Measurements from ENCODE around the gene PER1. TPM values are rescaled to one million over a fixed set of nuclear protein-coding genes. Genes with fewer than 3 reads are reported as not detected.

The PER1 gene
- total RNA-seq, 1 experiment from 2014 or later, result 87.6 TPM

- TF ChIP-seq EZH2 (IDR thresholded peaks at IDR 0.05) (no peak), MAX (IDR thresholded peaks at IDR 0.05) (no peak; the same call in 1 of the 2 replicates)
- Histone ChIP-seq H3K4me1 (ENCODE audit: control insufficient read depth in 1 of 2, insufficient read depth in 2 of 2, low read length in 2 of 2) (peaks cover 24 to 66% of the 10 kb centered on the region in 2 experiments), H3K79me2 (ENCODE audit: insufficient read depth, low read length) (no peaks in the 10 kb centered on the region), H3K27me3 (ENCODE audit: insufficient read depth, low read length) (no peaks in the 10 kb centered on the region), H4K20me1 (ENCODE audit: insufficient read depth) (no peaks in the 10 kb centered on the region), H3K27ac (ENCODE audit: low read depth, low read length) (peak overlapping the region; percentile 57), H3K9me2 (ENCODE audit: insufficient read depth) (no peaks in the 10 kb centered on the region), H2AFZ (ENCODE audit: low read depth, low read length, poor library complexity, severe bottlenecking) (peak overlapping the region; percentile 80), H3K4me2 (ENCODE audit: low read length) (peak overlapping the region; percentile 86), H3K9me3 (ENCODE audit: control insufficient read depth in 1 of 2, insufficient read depth in 1 of 2, low read depth in 1 of 2, low read length in 2 of 2) (no peaks in the 10 kb centered on the region), H3K9ac (ENCODE audit: low read length) (peak overlapping the region; percentile 54), H3K36me3 (ENCODE audit: control insufficient read depth in 1 of 2, insufficient read depth in 2 of 2, low read length in 2 of 2) (no peaks in the 10 kb centered on the region), H3K4me3 (replicated peaks in 1 of 2; ENCODE audit: low read depth in 1 of 2, low read length in 2 of 2) (peak overlapping the region; percentile 44 to 57)
- BruUV-seq (replicated peaks), result no TSS peak
- DNase-seq (ENCODE audit: low read depth, low spot score) (no peak), ATAC-seq (peak; percentile 8)
- ChIA-PET RAD21 (ENCODE audit: low non-redundant PET in 1 of 2, low total read pairs in 2 of 2, uncharacterized antibody in 2 of 2, unreplicated experiment in 2 of 2) (interaction anchor here in 1 of 2 experiments (0.5 kb wide), 1 partner anchor 125 kb away, joined by 3 read pairs; no protein-coding TSS in a partner anchor), POLR2A (interaction anchor here (1.0 to 2.8 kb wide), 5 partner anchors 28 to 97 kb away, joined by 3 to 14 read pairs (median 4); no protein-coding TSS in a partner anchor), CTCF (interaction anchor here (2.1 kb wide), 1 partner anchor 12 kb away, joined by 7 read pairs; no protein-coding TSS in a partner anchor)
- intact Hi-C loops (cut with micrococcal nuclease), result loop anchor here (5.0 to 10.0 kb wide), 2 partner anchors 259 to 439 kb away; partner anchors contain the start of genes RPL26, TP53 and WRAP53
Observed at GRCh38 chr17:8125947-8126490, 26.2 kb downstream of the PER1 start.

DNA sequence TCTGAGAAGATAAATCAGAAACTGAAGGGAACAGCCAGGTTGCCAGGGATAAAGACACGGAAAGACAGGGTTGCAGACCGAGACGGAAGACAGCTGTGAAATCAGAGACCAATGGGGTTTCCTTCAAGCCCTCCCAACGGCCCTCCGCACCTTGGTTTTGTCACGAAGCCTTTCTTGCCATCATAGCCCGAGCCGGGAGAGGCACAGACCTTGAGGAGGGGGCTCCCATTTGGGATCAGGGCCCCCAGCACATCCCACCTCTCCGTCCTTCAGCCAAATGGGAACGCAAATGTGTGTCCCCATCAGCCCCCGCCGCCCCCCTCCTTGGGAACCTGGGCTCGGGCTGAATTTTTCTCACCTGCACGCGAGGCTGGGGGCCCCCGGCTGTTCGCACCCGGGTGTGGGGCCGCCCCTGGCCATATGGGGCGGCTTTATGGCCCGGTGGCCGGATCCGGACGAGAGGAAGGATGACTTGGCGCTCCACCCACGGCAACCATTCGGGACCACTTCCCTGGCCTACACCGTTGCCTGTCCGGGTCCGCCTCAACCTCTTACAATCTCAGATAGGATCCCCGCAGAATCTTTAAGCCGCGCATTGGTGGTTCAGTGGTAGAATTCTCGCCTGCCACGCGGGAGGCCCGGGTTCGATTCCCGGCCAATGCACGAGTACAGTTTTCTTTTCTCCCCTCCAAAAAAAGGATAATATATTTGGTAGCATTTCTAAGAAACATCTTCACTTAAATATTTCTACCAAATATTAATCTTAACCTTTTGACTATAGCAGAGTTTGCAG, 26.9 kb downstream of the PER1 start:
- ChIA-PET RAD21 (ENCODE audit: low non-redundant PET in 1 of 2, low total read pairs in 2 of 2, uncharacterized antibody in 2 of 2, unreplicated experiment in 2 of 2) (interaction anchor here in 1 of 2 experiments (0.5 kb wide), 1 partner anchor 126 kb away, joined by 3 read pairs; no protein-coding TSS in a partner anchor), POLR2A (interaction anchor here (1.6 to 2.8 kb wide), 2 partner anchors 29 to 48 kb away, joined by 3 to 14 read pairs; no protein-coding TSS in a partner anchor), CTCF (no interaction called here)
- Histone ChIP-seq H3K27me3 (ENCODE audit: insufficient read depth, low read length) (no peaks in the 10 kb centered on the region), H3K4me2 (ENCODE audit: low read length) (peak overlapping the region; percentile 86), H3K27ac (ENCODE audit: low read depth, low read length) (peak overlapping the region; percentile 57; the same call in 1 of the 2 replicates), H3K79me2 (ENCODE audit: insufficient read depth, low read length) (no peaks in the 10 kb centered on the region), H3K4me1 (ENCODE audit: control insufficient read depth in 1 of 2, insufficient read depth in 2 of 2, low read length in 2 of 2) (peaks cover 26 to 72% of the 10 kb centered on the region in 2 experiments), H3K9me3 (ENCODE audit: control insufficient read depth in 1 of 2, insufficient read depth in 1 of 2, low read depth in 1 of 2, low read length in 2 of 2) (no peaks in the 10 kb centered on the region), H3K4me3 (replicated peaks in 1 of 2; ENCODE audit: low read depth in 1 of 2, low read length in 2 of 2) (peak overlapping the region; percentile 44 to 57), H2AFZ (ENCODE audit: low read depth, low read length, poor library complexity, severe bottlenecking) (no peak overlapping the region), H4K20me1 (ENCODE audit: insufficient read depth) (no peaks in the 10 kb centered on the region), H3K9ac (ENCODE audit: low read length) (peak overlapping the region; percentile 54), H3K36me3 (ENCODE audit: control insufficient read depth in 1 of 2, insufficient read depth in 2 of 2, low read length in 2 of 2) (no peaks in the 10 kb centered on the region), H3K9me2 (ENCODE audit: insufficient read depth) (no peaks in the 10 kb centered on the region)
- TF ChIP-seq POLR2AphosphoS5 (IDR thresholded peaks at IDR 0.05; ENCODE audit: low read depth, low read length), result peak; percentile 53; the same call in 1 of the 2 replicates
- peak; percentile 56; the same call in 1 of the 2 replicates for TF ChIP-seq MAX (IDR thresholded peaks at IDR 0.05)
- TF ChIP-seq TCF7L2 (IDR thresholded peaks at IDR 0.05; ENCODE audit: borderline replicate concordance, extremely low read depth, insufficient read depth, insufficient read length), result no peak
- TF ChIP-seq, protein P1, sequence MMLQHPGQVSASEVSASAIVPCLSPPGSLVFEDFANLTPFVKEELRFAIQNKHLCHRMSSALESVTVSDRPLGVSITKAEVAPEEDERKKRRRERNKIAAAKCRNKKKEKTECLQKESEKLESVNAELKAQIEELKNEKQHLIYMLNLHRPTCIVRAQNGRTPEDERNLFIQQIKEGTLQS (IDR thresholded peaks at IDR 0.05), result peak; percentile 97; the same call in 1 of the 2 replicates
- TF ChIP-seq CBX3 (IDR thresholded peaks at IDR 0.05; ENCODE audit: low read depth), result peak; percentile 26; the same call in 1 of the 2 replicates
- peak; percentile 68 for TF ChIP-seq YY1 (IDR thresholded peaks at IDR 0.05; ENCODE audit: extremely low read depth, insufficient replicate concordance, low read depth, low read length)
- peak; percentile 23 for TF ChIP-seq ZBTB33 (IDR thresholded peaks at IDR 0.05; ENCODE audit: extremely low read depth, insufficient replicate concordance, low read length)
- TF ChIP-seq EZH2 (IDR thresholded peaks at IDR 0.05), result no peak
- ATAC-seq, result peak; percentile 18
- no TSS peak for BruUV-seq (replicated peaks)
- intact Hi-C loops (cut with micrococcal nuclease), result loop anchor here (5.0 to 10.0 kb wide), 2 partner anchors 259 to 438 kb away; partner anchors contain the start of genes RPL26, TP53 and WRAP53
- peak; percentile 60 for DNase-seq (ENCODE audit: low read depth, low spot score)
